ENCODE measurements around the gene PRR23E.

PRR23E gene

GRCh38 chr3:127207727-127208482, 15.0 kb downstream of the PRR23E start:
- DNase-seq (ENCODE audit: low read depth in 1 of 2, low spot score in 1 of 2): no peak

GRCh38 chr3:127208483-127209100, 15.7 kb downstream of the PRR23E start:
- no peak for DNase-seq (ENCODE audit: low read depth in 1 of 2, low spot score in 1 of 2)

GRCh38 chr3:127209155-127209839, 16.4 kb downstream of the PRR23E start:
- DNase-seq (ENCODE audit: low read depth in 1 of 2, low spot score in 1 of 2): no peak

GRCh38 chr3:127209840-127210653, 17.1 kb downstream of the PRR23E start:
- no peak for DNase-seq (ENCODE audit: low read depth in 1 of 2, low spot score in 1 of 2)

GRCh38 chr3:127210654-127210943, 17.7 kb downstream of the PRR23E start:
- DNase-seq (ENCODE audit: low read depth in 1 of 2, low spot score in 1 of 2): no peak

GRCh38 chr3:127211118-127212060, 18.5 kb downstream of the PRR23E start:
- no peak for DNase-seq (ENCODE audit: low read depth in 1 of 2, low spot score in 1 of 2)

- no peak for DNase-seq (ENCODE audit: low read depth in 1 of 2, low spot score in 1 of 2)
Observed at GRCh38 chr3:127212231-127212630, 19.3 kb downstream of the PRR23E start.

- no peak for DNase-seq (ENCODE audit: low read depth in 1 of 2, low spot score in 1 of 2)
Observed at GRCh38 chr3:127212711-127213110, 19.8 kb downstream of the PRR23E start.

- DNase-seq (ENCODE audit: low read depth in 1 of 2, low spot score in 1 of 2): no peak
Observed at GRCh38 chr3:127213381-127213918, 20.5 kb downstream of the PRR23E start.

GRCh38 chr3:127214975-127215374, 22.0 kb downstream of the PRR23E start:
- no peak for DNase-seq (ENCODE audit: low read depth in 1 of 2, low spot score in 1 of 2)

GRCh38 chr3:127215714-127216414, 22.9 kb downstream of the PRR23E start:
- DNase-seq (ENCODE audit: low read depth in 1 of 2, low spot score in 1 of 2): no peak

- DNase-seq (ENCODE audit: low read depth in 1 of 2, low spot score in 1 of 2): no peak
Observed at GRCh38 chr3:127216415-127217261, 23.7 kb downstream of the PRR23E start.

GRCh38 chr3:127217596-127218453, 24.9 kb downstream of the PRR23E start:
- no peak for DNase-seq (ENCODE audit: low read depth in 1 of 2, low spot score in 1 of 2)

GRCh38 chr3:127218454-127218922, 25.6 kb downstream of the PRR23E start:
- no peak for DNase-seq (ENCODE audit: low read depth in 1 of 2, low spot score in 1 of 2)

GRCh38 chr3:127220497-127220896, 27.6 kb downstream of the PRR23E start:
- DNase-seq (ENCODE audit: low read depth in 1 of 2, low spot score in 1 of 2): no peak

- DNase-seq (ENCODE audit: low read depth in 1 of 2, low spot score in 1 of 2): no peak
Observed at GRCh38 chr3:127221037-127221436, 28.1 kb downstream of the PRR23E start.

- no peak for DNase-seq (ENCODE audit: low read depth in 1 of 2, low spot score in 1 of 2)
Observed at GRCh38 chr3:127221446-127222035, 28.6 kb downstream of the PRR23E start.

Measured in stimulated activated CD4-positive, alpha-beta T cell treated with anti-CD3 and anti-CD28 coated beads, Interleukin-15, amount 100 ng/mL, for 1 hour (primary cell).